Neural cell (in vitro differentiated cells): ENCODE data around the gene ASCC3. TPM values are rescaled to one million over a fixed set of nuclear protein-coding genes. Genes with fewer than 3 reads are reported as not detected.
A peak's percentile ranks its signal among the peaks of the same experiment; 100 is the strongest.

ENCODE experiments used
- H2AFZ ChIP-seq: fragments of 200-600, 300-800 bp; sonication (generic), shearing (Covaris generic); 2 replicates; pipeline ENCODE4 v1.6.0; 2014; ENCODE audit warnings: low read depth, mild to moderate bottlenecking, antibody characterized with exemption, low read length, moderate library complexity
- H3F3A ChIP-seq: fragments of 200-600 bp; shearing (Covaris generic); 2 replicates; pipeline ENCODE4 v1.6.1; 2016; ENCODE audit warnings: mild to moderate bottlenecking, moderate library complexity, mixed read lengths, antibody characterized with exemption, low read length; ENCODE audit not compliant: insufficient read depth, poor library complexity, severe bottlenecking
- H3K27ac ChIP-seq: fragments of 200-600, 300-800 bp; sonication (generic), shearing (Covaris generic); 2 replicates; pipeline ENCODE4 v1.5.1; 2014; ENCODE audit warnings: mild to moderate bottlenecking, low read length, moderate library complexity
- H3K27me3 ChIP-seq: fragments of 300-800, 200-600 bp; sonication (generic), shearing (Covaris generic); 2 replicates; pipeline ENCODE4 v1.6.0; 2014; ENCODE audit warnings: mild to moderate bottlenecking, low read depth, low read length, moderate library complexity; ENCODE audit not compliant: insufficient read depth
- H3K36me3 ChIP-seq: fragments of 300-800, 200-600 bp; sonication (generic), shearing (Covaris generic); 2 replicates; pipeline ENCODE4 v1.5.1; 2014; ENCODE audit warnings: mild to moderate bottlenecking, antibody characterized with exemption, low read length, moderate library complexity; ENCODE audit not compliant: insufficient read depth
- H3K4me2 ChIP-seq: fragments of 300-800, 200-600 bp; sonication (generic), shearing (Covaris generic); 2 replicates; pipeline ENCODE4 v1.6.0; 2014; ENCODE audit warnings: mild to moderate bottlenecking, low read length
- H3K4me3 ChIP-seq: fragments of 300-800, 200-600 bp; sonication (generic), shearing (Covaris generic); 2 replicates; pipeline ENCODE4 v1.5.1; 2014; ENCODE audit warnings: mild to moderate bottlenecking, low read length, moderate library complexity
- H3K79me2 ChIP-seq: fragments of 200-600 bp; shearing (Covaris generic); replicated peaks from 2 replicates; pipeline ENCODE4 v1.6.0; 2014; ENCODE audit warnings: mild to moderate bottlenecking, low read length, moderate library complexity; ENCODE audit not compliant: insufficient read depth
- H3K9ac ChIP-seq: fragments of 300-800, 200-600 bp; sonication (generic), shearing (Covaris generic); 2 replicates; pipeline ENCODE4 v1.6.1; 2016; ENCODE audit warnings: mild to moderate bottlenecking, low read length, mixed read lengths
- H3K9me2 ChIP-seq: fragments of 200-600 bp; shearing (Covaris generic); 2 replicates; pipeline ENCODE4 v1.6.1; 2016; ENCODE audit warnings: mild to moderate bottlenecking, low read length, mixed read lengths; ENCODE audit not compliant: insufficient read depth
- H3K9me3 ChIP-seq: fragments of 200-600, 300-800 bp; sonication (generic), shearing (Covaris generic); 2 replicates; pipeline ENCODE4 v1.6.1; 2016; ENCODE audit warnings: mild to moderate bottlenecking, mixed run types, low read length, moderate library complexity, mixed read lengths
- H4K20me1 ChIP-seq: fragments of 200-600 bp; shearing (Covaris generic); 2 replicates; pipeline ENCODE4 v1.6.1; 2016; ENCODE audit warnings: mild to moderate bottlenecking, mixed run types; ENCODE audit not compliant: insufficient read depth
- EP300 ChIP-seq: fragments of 450-650 bp; conservative IDR thresholded peaks from 2 replicates; pipeline ENCODE4 v1.6.1; 2014; ENCODE audit warnings: antibody characterized with exemption, mild to moderate bottlenecking, moderate library complexity; ENCODE audit not compliant: poor library complexity, severe bottlenecking
- EZH2 ChIP-seq: fragments of 200-600, 300-800 bp; shearing (Covaris generic), sonication (generic); IDR thresholded peaks from 2 replicates; pipeline ENCODE4 v1.6.1; 2014; ENCODE audit warnings: antibody characterized with exemption, low read length, borderline replicate concordance, mild to moderate bottlenecking; ENCODE audit not compliant: insufficient read depth, poor library complexity, severe bottlenecking
- MXI1 ChIP-seq: fragments of 450-650 bp; conservative IDR thresholded peaks from 2 replicates; pipeline ENCODE4 v1.6.1; 2014; ENCODE audit warnings: antibody characterized with exemption, mild to moderate bottlenecking; ENCODE audit not compliant: poor library complexity, severe bottlenecking
- POLR2AphosphoS5 ChIP-seq: IDR thresholded peaks from 2 replicates; pipeline ENCODE4 v1.6.1; 2012
- RAD21 ChIP-seq: fragments of 450-650 bp; conservative IDR thresholded peaks from 2 replicates; pipeline ENCODE4 v1.6.1; 2014; ENCODE audit warnings: antibody characterized with exemption, mild to moderate bottlenecking, moderate library complexity
- SMC3 ChIP-seq: fragments of 450-650 bp; conservative IDR thresholded peaks from 2 replicates; pipeline ENCODE4 v1.6.1; 2014; ENCODE audit warnings: antibody characterized with exemption, mild to moderate bottlenecking, moderate library complexity; ENCODE audit not compliant: poor library complexity
- TAF1 ChIP-seq: IDR thresholded peaks from 2 replicates; pipeline ENCODE4 v1.6.1; 2012; ENCODE audit warnings: low read depth
- polyA plus RNA-seq: library from polyadenylated mRNA; depleted of rRNA; stranded (reverse); fragments of >200 nt; gene quantifications from 2 replicates; pipeline ENCODE4 v1.2.3, GENCODE V29; 2014
- TF ChIP-seq, protein P1 (sequence below): IDR thresholded peaks from 2 replicates; pipeline ENCODE4 v1.6.1; 2012; ENCODE audit warnings: borderline replicate concordance
- TF ChIP-seq, protein P2 (sequence below): fragments of 450-650 bp; IDR thresholded peaks from 2 replicates; pipeline ENCODE4 v1.5.1; 2014; ENCODE audit warnings: antibody characterized with exemption, mild to moderate bottlenecking, moderate library complexity; ENCODE audit not compliant: poor library complexity, severe bottlenecking

ASCC3 gene
- polyA plus RNA-seq, 1 donor from 2014 or later = 14.9 TPM

GRCh38 chr6:100880149-100880852 is 828 bp downstream of the ASCC3 start:
- H3K27ac ChIP-seq = peak overlapping the region; percentile 74
- no peaks in the 10 kb centered on the region for H4K20me1 ChIP-seq
- no peaks in the 10 kb centered on the region for H3K27me3 ChIP-seq
- peaks cover 50% of the 10 kb centered on the region for H3K79me2 ChIP-seq
- peak overlapping the region; percentile 83 for H2AFZ ChIP-seq
- no peak for TF ChIP-seq EZH2
- TF ChIP-seq EP300 = no peak
- no peak for TF ChIP-seq MXI1
- TF ChIP-seq TAF1 = no peak
- TF ChIP-seq, protein P1, sequence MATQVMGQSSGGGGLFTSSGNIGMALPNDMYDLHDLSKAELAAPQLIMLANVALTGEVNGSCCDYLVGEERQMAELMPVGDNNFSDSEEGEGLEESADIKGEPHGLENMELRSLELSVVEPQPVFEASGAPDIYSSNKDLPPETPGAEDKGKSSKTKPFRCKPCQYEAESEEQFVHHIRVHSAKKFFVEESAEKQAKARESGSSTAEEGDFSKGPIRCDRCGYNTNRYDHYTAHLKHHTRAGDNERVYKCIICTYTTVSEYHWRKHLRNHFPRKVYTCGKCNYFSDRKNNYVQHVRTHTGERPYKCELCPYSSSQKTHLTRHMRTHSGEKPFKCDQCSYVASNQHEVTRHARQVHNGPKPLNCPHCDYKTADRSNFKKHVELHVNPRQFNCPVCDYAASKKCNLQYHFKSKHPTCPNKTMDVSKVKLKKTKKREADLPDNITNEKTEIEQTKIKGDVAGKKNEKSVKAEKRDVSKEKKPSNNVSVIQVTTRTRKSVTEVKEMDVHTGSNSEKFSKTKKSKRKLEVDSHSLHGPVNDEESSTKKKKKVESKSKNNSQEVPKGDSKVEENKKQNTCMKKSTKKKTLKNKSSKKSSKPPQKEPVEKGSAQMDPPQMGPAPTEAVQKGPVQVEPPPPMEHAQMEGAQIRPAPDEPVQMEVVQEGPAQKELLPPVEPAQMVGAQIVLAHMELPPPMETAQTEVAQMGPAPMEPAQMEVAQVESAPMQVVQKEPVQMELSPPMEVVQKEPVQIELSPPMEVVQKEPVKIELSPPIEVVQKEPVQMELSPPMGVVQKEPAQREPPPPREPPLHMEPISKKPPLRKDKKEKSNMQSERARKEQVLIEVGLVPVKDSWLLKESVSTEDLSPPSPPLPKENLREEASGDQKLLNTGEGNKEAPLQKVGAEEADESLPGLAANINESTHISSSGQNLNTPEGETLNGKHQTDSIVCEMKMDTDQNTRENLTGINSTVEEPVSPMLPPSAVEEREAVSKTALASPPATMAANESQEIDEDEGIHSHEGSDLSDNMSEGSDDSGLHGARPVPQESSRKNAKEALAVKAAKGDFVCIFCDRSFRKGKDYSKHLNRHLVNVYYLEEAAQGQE = no peak
- peaks cover 5% of the 10 kb centered on the region for H3F3A ChIP-seq
- peak overlapping the region; percentile 89 for H3K4me3 ChIP-seq
- H3K4me2 ChIP-seq = peak overlapping the region; percentile 51
- no peaks in the 10 kb centered on the region for H3K36me3 ChIP-seq
- no peaks in the 10 kb centered on the region for H3K9me2 ChIP-seq
- peak overlapping the region; percentile 79 for H3K9ac ChIP-seq
- H3K9me3 ChIP-seq = no peaks in the 10 kb centered on the region

- H3K4me3 ChIP-seq = peak overlapping the region; percentile 89
- no peaks in the 10 kb centered on the region for H3K9me2 ChIP-seq
- H3K27me3 ChIP-seq = no peaks in the 10 kb centered on the region
- peak overlapping the region; percentile 51 for H3K4me2 ChIP-seq
- H3K9me3 ChIP-seq = no peaks in the 10 kb centered on the region
- H3K27ac ChIP-seq = no peak overlapping the region
- H2AFZ ChIP-seq = no peak overlapping the region
- no peaks in the 10 kb centered on the region for H4K20me1 ChIP-seq
- no peak overlapping the region for H3K9ac ChIP-seq
- H3K79me2 ChIP-seq = peaks cover 60% of the 10 kb centered on the region
- H3K36me3 ChIP-seq = no peaks in the 10 kb centered on the region
- TF ChIP-seq, protein P2, sequence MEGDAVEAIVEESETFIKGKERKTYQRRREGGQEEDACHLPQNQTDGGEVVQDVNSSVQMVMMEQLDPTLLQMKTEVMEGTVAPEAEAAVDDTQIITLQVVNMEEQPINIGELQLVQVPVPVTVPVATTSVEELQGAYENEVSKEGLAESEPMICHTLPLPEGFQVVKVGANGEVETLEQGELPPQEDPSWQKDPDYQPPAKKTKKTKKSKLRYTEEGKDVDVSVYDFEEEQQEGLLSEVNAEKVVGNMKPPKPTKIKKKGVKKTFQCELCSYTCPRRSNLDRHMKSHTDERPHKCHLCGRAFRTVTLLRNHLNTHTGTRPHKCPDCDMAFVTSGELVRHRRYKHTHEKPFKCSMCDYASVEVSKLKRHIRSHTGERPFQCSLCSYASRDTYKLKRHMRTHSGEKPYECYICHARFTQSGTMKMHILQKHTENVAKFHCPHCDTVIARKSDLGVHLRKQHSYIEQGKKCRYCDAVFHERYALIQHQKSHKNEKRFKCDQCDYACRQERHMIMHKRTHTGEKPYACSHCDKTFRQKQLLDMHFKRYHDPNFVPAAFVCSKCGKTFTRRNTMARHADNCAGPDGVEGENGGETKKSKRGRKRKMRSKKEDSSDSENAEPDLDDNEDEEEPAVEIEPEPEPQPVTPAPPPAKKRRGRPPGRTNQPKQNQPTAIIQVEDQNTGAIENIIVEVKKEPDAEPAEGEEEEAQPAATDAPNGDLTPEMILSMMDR = no peak
- no peak for TF ChIP-seq RAD21
- no peak for TF ChIP-seq SMC3
- TF ChIP-seq TAF1 = no peak
- no peak for TF ChIP-seq EP300
- no peak for TF ChIP-seq MXI1
- TF ChIP-seq, protein P1 = no peak
- no peak for TF ChIP-seq EZH2
- TF ChIP-seq POLR2AphosphoS5 = no peak
- peaks cover 5% of the 10 kb centered on the region for H3F3A ChIP-seq
Observed at GRCh38 chr6:100879317-100879716, 1.8 kb downstream of the ASCC3 start.
